ENCODE measurements around the gene PLCB4. TPM values are rescaled to one million over a fixed set of nuclear protein-coding genes. Genes with fewer than 3 reads are reported as not detected.

The PLCB4 gene
- total RNA-seq, 2 experiments from 2014 or later = not detected

GRCh38 chr20:9476637-9477036 is 407.8 kb downstream of the PLCB4 start:
- Histone ChIP-seq H2AFZ (ENCODE audit: low read length) (no peak overlapping the region), H3K4me2 (ENCODE audit: low read length) (no peak overlapping the region), H3K9me3 (ENCODE audit: low read length) (no peaks in the 10 kb centered on the region), H3K4me1 (ENCODE audit: insufficient read depth, low read length, poor library complexity, severe bottlenecking) (no peaks in the 10 kb centered on the region), H3K79me2 (ENCODE audit: insufficient read depth, low read depth, low read length) (no peaks in the 10 kb centered on the region), H3K4me3 (ENCODE audit: low read depth, low read length, poor library complexity, severe bottlenecking) (no peak overlapping the region), H3K27ac (ENCODE audit: low read depth, low read length, poor library complexity, severe bottlenecking) (no peak overlapping the region), H3K9me2 (ENCODE audit: insufficient read depth, low read length) (no peaks in the 10 kb centered on the region), H4K20me1 (ENCODE audit: insufficient read depth, low read length) (no peaks in the 10 kb centered on the region), H3K36me3 (ENCODE audit: insufficient read depth, low read length) (no peaks in the 10 kb centered on the region)
- intact Hi-C loops (cut with micrococcal nuclease; ENCODE audit: unreplicated experiment) = no loop called here
- ChIA-PET CTCF (ENCODE audit: unreplicated experiment) (no interaction called here), POLR2A (interaction anchor here (0.7 kb wide), 1 partner anchor 12 kb away, joined by 3 read pairs; no protein-coding TSS in a partner anchor)
- no peak for DNase-seq (ENCODE audit: low spot score)
- no TSS peak for BruUV-seq (replicated peaks)
- TF ChIP-seq, protein P1, sequence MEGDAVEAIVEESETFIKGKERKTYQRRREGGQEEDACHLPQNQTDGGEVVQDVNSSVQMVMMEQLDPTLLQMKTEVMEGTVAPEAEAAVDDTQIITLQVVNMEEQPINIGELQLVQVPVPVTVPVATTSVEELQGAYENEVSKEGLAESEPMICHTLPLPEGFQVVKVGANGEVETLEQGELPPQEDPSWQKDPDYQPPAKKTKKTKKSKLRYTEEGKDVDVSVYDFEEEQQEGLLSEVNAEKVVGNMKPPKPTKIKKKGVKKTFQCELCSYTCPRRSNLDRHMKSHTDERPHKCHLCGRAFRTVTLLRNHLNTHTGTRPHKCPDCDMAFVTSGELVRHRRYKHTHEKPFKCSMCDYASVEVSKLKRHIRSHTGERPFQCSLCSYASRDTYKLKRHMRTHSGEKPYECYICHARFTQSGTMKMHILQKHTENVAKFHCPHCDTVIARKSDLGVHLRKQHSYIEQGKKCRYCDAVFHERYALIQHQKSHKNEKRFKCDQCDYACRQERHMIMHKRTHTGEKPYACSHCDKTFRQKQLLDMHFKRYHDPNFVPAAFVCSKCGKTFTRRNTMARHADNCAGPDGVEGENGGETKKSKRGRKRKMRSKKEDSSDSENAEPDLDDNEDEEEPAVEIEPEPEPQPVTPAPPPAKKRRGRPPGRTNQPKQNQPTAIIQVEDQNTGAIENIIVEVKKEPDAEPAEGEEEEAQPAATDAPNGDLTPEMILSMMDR (conservative IDR thresholded peaks at IDR 0.05; ENCODE audit: low read length) = no peak
- no peak for TF ChIP-seq EZH2phosphoT487 (IDR thresholded peaks at IDR 0.05; ENCODE audit: borderline replicate concordance, low read depth, low read length)

- Histone ChIP-seq H3K9me2 (ENCODE audit: insufficient read depth, low read length) (no peaks in the 10 kb centered on the region), H3K36me3 (ENCODE audit: insufficient read depth, low read length) (no peaks in the 10 kb centered on the region), H3K9me3 (ENCODE audit: low read length) (no peaks in the 10 kb centered on the region), H2AFZ (ENCODE audit: low read length) (no peak overlapping the region), H3K4me3 (ENCODE audit: low read depth, low read length, poor library complexity, severe bottlenecking) (no peak overlapping the region), H4K20me1 (ENCODE audit: insufficient read depth, low read length) (no peaks in the 10 kb centered on the region), H3K4me1 (ENCODE audit: insufficient read depth, low read length, poor library complexity, severe bottlenecking) (no peaks in the 10 kb centered on the region), H3K4me2 (ENCODE audit: low read length) (no peak overlapping the region), H3K27ac (ENCODE audit: low read depth, low read length, poor library complexity, severe bottlenecking) (no peak overlapping the region), H3K79me2 (ENCODE audit: insufficient read depth, low read depth, low read length) (no peaks in the 10 kb centered on the region)
- intact Hi-C loops (cut with micrococcal nuclease; ENCODE audit: unreplicated experiment) = no loop called here
- no peak for DNase-seq (ENCODE audit: low spot score)
- POLR2A ChIA-PET = no interaction called here
- CTCF ChIA-PET (ENCODE audit: unreplicated experiment) = no interaction called here
- TF ChIP-seq, protein P1 (conservative IDR thresholded peaks at IDR 0.05; ENCODE audit: low read length) = no peak
- no peak for TF ChIP-seq EZH2phosphoT487 (IDR thresholded peaks at IDR 0.05; ENCODE audit: borderline replicate concordance, low read depth, low read length)
- BruUV-seq (replicated peaks) = no TSS peak
These were observed 409.9 kb downstream of the PLCB4 start for GRCh38 chr20:9478771-9479170.

- intact Hi-C loops (cut with micrococcal nuclease; ENCODE audit: unreplicated experiment) = no loop called here
- DNase-seq (ENCODE audit: low spot score) = no peak
These were observed 411.2 kb downstream of the PLCB4 start for GRCh38 chr20:9480066-9480465.

More at GRCh38 chr20:9480066-9480465, 411.2 kb downstream of the PLCB4 start:
- Histone ChIP-seq H3K9me3 (ENCODE audit: low read length) (no peaks in the 10 kb centered on the region), H4K20me1 (ENCODE audit: insufficient read depth, low read length) (no peaks in the 10 kb centered on the region), H3K27ac (ENCODE audit: low read depth, low read length, poor library complexity, severe bottlenecking) (no peak overlapping the region), H3K9me2 (ENCODE audit: insufficient read depth, low read length) (no peaks in the 10 kb centered on the region), H2AFZ (ENCODE audit: low read length) (no peak overlapping the region), H3K79me2 (ENCODE audit: insufficient read depth, low read depth, low read length) (no peaks in the 10 kb centered on the region), H3K4me1 (ENCODE audit: insufficient read depth, low read length, poor library complexity, severe bottlenecking) (no peaks in the 10 kb centered on the region), H3K4me3 (ENCODE audit: low read depth, low read length, poor library complexity, severe bottlenecking) (no peak overlapping the region), H3K4me2 (ENCODE audit: low read length) (no peak overlapping the region), H3K36me3 (ENCODE audit: insufficient read depth, low read length) (no peaks in the 10 kb centered on the region)
- ChIA-PET POLR2A (no interaction called here), CTCF (ENCODE audit: unreplicated experiment) (no interaction called here)
- BruUV-seq (replicated peaks) = no TSS peak
- TF ChIP-seq, protein P1 (conservative IDR thresholded peaks at IDR 0.05; ENCODE audit: low read length) = no peak

All from OCI-LY7 (cell line).